WERI-Rb-1 (cell line): ENCODE data around the gene ABI2.
"Not testable (repeated sequence)": the region's sequence is repeated elsewhere in the genome, so short reads cannot be mapped to it uniquely, and the experiment has no call there.

Experiments
- DNase-seq: peaks from one replicate; pipeline ENCODE4 v3.0.0-alpha.2; 2020
- H3K27ac ChIP-seq: fragments of 250-450 bp; sonication (Bioruptor Pico); 2 replicates; pipeline ENCODE4 v1.5.1; 2020; ENCODE audit warnings: mild to moderate bottlenecking, moderate library complexity
- H3K27me3 ChIP-seq: fragments of 250-450 bp; sonication (Bioruptor Pico); 2 replicates; pipeline ENCODE4 v1.5.1; 2021; ENCODE audit warnings: mild to moderate bottlenecking, low read depth, moderate library complexity; ENCODE audit not compliant: insufficient read depth, severe bottlenecking
- H3K36me3 ChIP-seq: fragments of 250-450 bp; sonication (Bioruptor Pico); 2 replicates; pipeline ENCODE4 v1.5.1; 2020; ENCODE audit warnings: mild to moderate bottlenecking, moderate library complexity
- H3K4me3 ChIP-seq: 2 replicates; pipeline ENCODE4 v1.5.1; 2011; ENCODE audit warnings: low read depth, mild to moderate bottlenecking, control low read depth, low read length
- H3K9me3 ChIP-seq: fragments of 250-450 bp; sonication (Bioruptor Pico); 2 replicates; pipeline ENCODE4 v1.5.1; 2021; ENCODE audit warnings: mild to moderate bottlenecking, moderate library complexity; ENCODE audit not compliant: severe bottlenecking
- CTCF ChIP-seq: IDR thresholded peaks from 2 replicates; pipeline ENCODE4 v1.5.1; 2011; ENCODE audit warnings: low read depth, mild to moderate bottlenecking, control low read depth, inconsistent platforms, low read length

The ABI2 gene

GRCh38 chr2:203360833-203361430 is 32.7 kb downstream of the ABI2 start:
- no peak overlapping the region for H3K27ac ChIP-seq
- H3K9me3 ChIP-seq = no peaks in the 10 kb centered on the region
- no peak overlapping the region for H3K4me3 ChIP-seq
- TF ChIP-seq CTCF = no peak
- no peak for DNase-seq
- H3K36me3 ChIP-seq = no peaks in the 10 kb centered on the region; the same call in none of the 2 replicates
- H3K27me3 ChIP-seq = no peaks in the 10 kb centered on the region

DNA sequence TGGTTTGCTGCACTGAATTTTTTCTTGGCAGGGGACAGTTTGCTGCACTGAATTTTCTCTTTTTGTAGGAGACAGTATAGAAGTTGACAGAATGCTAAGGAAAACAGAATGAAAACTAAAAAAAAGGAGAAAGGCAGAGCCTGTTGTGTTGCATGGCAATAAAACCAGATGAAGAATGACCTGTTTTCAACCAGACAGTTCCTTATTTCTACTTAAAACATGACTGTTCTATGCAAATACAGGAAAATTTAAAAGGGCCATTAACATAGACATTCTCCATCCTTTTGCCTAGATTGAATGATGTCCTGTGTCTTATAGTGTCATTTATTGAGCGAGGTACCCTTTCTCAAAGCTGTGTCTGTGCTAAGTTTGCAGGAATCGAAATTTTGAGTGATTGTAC is 33.3 kb downstream of the ABI2 start:
- H3K9me3 ChIP-seq = no peaks in the 10 kb centered on the region
- TF ChIP-seq CTCF = no peak
- H3K27ac ChIP-seq = no peak overlapping the region
- no peaks in the 10 kb centered on the region for H3K27me3 ChIP-seq
- DNase-seq = no peak
- no peaks in the 10 kb centered on the region; the same call in none of the 2 replicates for H3K36me3 ChIP-seq
- H3K4me3 ChIP-seq = no peak overlapping the region

DNA sequence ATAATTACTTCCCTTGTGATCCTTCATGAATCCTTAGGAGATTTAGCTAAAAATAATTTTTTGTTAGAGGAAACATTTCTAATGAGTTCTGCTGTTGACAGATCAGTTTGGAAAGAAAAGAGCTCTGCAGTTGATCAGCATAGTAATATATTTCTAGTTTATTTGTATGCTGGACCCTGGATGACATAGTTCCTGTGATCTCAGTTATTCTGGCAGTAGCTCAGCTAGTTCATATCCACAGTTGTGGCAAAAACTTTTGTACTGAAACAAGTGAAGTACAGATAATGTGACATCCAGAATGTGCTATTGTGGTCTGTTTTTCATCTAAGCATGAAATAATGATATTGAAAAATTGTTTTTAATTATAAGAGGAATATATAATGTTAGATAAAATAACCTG is 33.7 kb downstream of the ABI2 start:
- Histone ChIP-seq H3K4me3 (no peak overlapping the region), H3K9me3 (no peaks in the 10 kb centered on the region), H3K27me3 (no peaks in the 10 kb centered on the region), H3K27ac (no peak overlapping the region), H3K36me3 (no peaks in the 10 kb centered on the region; the same call in 1 of the 2 replicates)
- no peak for TF ChIP-seq CTCF
- DNase-seq = no peak

DNA sequence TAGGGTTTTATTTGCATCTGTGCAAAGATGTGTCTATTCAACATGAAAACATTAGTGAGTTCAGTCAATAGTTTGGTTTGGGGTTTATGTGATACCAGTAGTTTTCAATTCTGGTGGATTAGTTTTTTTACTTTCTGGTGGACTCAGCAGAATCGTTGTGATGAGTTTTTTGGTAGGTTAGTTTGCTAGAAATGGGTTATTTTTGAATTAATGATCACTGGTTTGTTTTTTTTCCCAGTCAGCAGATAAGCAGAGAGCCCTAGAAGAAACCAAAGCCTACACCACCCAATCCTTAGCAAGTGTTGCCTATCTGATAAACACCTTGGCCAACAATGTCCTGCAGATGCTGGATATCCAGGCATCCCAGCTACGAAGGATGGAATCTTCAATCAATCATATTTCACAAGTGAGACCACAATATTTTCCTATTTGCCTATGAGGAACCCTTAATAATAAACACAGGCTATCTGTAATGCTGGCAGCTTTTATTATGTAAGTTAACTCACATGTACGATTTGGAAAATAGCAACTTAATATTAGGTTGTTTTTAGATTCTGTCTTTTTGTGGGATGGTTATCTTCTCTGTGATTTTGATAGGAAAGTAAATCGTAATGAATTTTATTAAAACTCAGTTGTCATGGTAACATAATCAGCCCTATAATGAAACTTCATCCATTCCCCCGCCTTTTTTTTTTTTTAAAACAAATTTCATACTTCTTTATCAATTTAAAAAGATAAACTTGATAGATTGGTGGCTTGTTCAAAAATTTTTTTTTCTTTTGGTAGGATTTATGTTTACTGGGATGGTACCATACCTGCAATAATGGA is 38.7 kb downstream of the ABI2 start:
- peaks cover 20% of the 10 kb centered on the region for H3K36me3 ChIP-seq

DNA sequence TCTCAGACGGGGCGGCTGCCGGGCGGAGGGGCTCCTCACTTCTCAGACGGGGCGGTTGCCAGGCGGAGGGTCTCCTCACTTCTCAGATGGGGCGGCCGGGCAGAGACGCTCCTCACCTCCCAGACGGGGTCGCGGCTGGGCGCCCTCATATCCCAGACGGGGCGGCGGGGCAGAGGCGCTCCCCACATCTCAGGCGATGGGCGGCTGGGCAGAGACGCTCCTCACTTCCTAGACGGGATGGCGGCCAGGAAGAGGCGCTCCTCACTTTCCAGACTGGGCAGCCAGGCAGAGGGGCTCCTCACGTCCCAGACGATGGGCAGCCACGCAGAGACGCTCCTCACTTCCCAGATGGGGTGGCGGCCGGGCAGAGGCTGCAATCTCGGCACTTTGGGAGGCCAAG is 44.5 kb downstream of the ABI2 start:
- not testable (repeated sequence) for H3K4me3 ChIP-seq, H3K27ac ChIP-seq, H3K9me3 ChIP-seq, H3K27me3 ChIP-seq, DNase-seq
- H3K36me3 ChIP-seq = peaks cover 24% of the 10 kb centered on the region

More for the DNA sequence above, 38.7 kb downstream of the ABI2 start:
- no peak overlapping the region for H3K4me3 ChIP-seq
- DNase-seq = no peak
- H3K27me3 ChIP-seq = no peaks in the 10 kb centered on the region
- H3K27ac ChIP-seq = no peak overlapping the region
- H3K9me3 ChIP-seq = no peaks in the 10 kb centered on the region
- no peak for TF ChIP-seq CTCF

DNA sequence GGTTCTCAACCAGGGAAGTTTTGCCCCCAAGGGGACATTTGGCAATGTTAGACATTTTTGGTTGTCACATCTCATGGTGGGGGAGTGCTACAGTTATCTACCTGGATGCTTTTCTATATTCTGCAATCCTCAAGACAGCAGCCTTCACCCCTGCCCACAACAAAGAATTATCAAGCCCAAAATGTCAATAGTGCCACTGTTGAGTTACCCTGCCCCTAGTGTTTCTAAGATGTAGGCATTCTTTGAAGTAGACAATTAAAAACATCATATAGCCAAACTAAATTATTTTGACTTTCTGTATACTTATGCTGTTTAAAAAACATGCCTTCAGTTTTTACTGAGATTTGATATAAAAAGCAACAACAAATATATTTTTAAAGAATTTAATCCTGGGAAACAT is 48.0 kb downstream of the ABI2 start:
- Histone ChIP-seq H3K9me3 (no peaks in the 10 kb centered on the region), H3K27ac (no peak overlapping the region), H3K36me3 (peaks cover 12% of the 10 kb centered on the region), H3K4me3 (no peak overlapping the region), H3K27me3 (no peaks in the 10 kb centered on the region)
- DNase-seq = no peak
- TF ChIP-seq CTCF = no peak
